Stimulated activated naive CD8-positive, alpha-beta T cell treated with anti-CD3 and anti-CD28 coated beads, Interleukin-15, Interleukin-2, amounts not matched to agents 100 U/mL and 50 U/mL, for 24 hours (primary cell): ENCODE data around the gene ITCH.
"Not testable (repeated sequence)": the region's sequence is repeated elsewhere in the genome, so short reads cannot be mapped to it uniquely, and the experiment has no call there.

Experiments used
- ATAC-seq: fragments of 150-1000 bp; cut with Tn5 transposase; one replicate; pipeline ENCODE4 v1.10.0; 2021
- DNase-seq: peaks from one replicate; pipeline ENCODE4 v3.0.0; 2021

Gene ITCH

DNA sequence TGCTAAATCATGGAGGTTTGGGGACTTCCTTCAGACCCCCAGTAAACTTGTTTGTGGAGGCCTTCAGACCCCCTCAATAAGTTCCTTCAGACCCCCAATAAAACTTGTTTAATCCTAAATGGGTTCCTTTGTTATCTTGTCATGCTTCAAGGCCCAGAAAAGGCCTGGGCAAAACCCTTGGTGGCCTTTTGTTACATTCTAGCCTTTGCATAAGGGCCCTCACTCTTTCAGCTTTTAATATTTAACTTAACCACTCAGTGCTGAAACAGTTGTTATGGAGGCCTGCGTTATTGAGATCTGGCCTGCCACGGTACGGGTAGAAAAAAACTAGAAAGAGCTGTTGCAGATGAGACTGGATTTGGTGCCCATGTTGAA is 148.8 kb downstream of the ITCH start:
- DNase-seq (no peak), ATAC-seq (no peak)

DNA sequence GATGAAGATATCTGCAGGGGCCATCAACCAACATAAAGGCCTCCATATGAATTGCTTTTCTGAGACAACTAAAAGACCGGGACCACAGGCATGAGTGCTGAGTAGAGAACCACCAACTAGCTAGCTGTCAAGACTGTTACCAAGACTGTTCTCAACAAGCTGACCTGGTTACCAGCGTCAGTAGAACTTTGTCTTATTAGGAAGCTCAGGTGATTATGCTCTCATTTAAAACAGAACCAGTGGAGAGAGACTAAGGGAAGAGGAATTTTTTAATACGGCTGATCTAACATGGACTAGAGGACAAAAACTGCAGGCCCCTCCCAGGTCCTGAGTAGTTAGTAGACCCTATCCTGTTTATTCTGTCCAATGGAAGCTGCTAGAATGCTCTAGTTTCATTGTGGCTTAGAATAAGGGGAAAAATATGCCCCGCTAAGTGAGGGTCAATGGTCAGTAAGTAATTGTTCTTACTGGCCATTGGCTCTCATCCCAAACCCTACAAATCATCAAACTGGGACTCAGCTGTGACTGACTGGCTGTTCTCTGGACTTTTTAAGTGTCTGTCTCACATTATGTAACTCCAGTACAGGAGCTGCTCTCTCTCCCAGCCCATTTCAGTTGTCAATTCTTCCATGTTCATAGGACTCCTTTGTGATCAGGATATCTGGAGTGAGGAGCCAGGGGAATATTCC is 149.3 kb downstream of the ITCH start:
- DNase-seq = no peak

DNA sequence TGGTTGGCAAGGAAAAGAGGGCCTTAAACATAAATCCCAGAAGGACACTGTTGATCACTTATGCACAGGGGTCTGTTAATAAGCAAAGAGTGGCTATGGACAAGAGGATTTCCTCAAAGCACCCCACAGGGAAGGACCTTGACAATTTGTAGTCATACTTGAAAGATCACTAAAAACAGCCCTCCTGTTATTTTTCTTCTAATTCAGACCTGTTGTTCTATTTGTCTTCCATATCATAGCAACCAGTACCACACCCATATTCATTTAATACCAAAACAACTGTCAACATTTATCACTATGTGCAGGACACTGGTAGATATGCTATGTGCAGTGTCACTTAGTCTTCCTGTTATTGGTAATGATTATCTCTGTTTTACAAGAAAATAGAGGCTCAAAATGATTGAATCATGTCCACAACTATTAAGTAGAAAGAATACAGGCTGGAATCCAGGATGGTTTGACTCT is 149.9 kb downstream of the ITCH start:
- DNase-seq (no peak), ATAC-seq (no peak)

More for the DNA sequence above, 149.3 kb downstream of the ITCH start:
- ATAC-seq = no peak

DNA sequence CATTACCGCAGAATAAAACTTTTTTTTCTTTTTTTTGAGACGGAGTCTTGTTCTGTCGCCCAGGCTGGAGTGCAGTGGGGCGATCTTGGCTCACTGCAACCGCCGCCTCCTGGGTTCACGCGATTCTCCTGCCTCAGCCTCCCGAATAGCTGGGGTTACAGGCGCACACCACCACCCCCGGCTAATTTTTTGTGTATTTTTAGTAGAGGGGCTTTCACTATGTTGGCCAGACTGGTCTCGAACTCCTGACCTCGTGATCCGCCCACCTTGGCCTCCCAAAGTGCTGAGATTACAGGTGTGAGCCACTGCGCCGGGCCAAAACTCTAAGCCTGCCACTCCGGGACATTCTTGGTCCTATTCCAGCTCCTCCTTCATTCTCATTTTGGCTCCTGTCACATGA is 151.0 kb downstream of the ITCH start:
- DNase-seq, ATAC-seq: not testable (repeated sequence)

DNA sequence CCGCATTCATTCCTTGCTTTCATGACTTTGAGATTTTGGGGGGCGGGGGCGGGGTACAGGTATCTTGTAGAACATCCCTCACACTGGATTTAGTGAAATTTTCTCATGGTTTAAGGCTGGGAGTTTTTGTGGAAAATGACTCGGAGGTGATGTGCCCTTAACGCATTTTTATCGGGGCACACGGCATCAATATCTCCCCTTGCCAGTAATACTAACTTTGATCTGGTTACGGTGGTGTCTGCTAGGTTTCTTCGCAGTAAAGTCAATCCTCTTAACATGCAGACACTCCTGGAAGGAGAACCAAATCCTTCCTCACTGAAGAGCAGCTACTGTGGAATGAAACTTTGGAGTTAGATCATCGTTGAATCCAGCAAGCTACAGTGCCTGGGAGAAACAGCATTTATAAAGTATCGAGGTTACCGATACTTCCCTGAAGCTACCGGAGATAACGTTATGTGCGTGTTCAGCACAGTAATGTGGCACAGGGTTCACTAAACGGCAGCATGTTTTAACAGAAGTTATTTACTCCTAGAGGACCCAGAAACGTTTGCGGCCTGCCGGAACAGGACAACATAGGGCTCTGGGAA is 151.9 kb downstream of the ITCH start:
- DNase-seq = no peak
- peak; percentile 6 for ATAC-seq

DNA sequence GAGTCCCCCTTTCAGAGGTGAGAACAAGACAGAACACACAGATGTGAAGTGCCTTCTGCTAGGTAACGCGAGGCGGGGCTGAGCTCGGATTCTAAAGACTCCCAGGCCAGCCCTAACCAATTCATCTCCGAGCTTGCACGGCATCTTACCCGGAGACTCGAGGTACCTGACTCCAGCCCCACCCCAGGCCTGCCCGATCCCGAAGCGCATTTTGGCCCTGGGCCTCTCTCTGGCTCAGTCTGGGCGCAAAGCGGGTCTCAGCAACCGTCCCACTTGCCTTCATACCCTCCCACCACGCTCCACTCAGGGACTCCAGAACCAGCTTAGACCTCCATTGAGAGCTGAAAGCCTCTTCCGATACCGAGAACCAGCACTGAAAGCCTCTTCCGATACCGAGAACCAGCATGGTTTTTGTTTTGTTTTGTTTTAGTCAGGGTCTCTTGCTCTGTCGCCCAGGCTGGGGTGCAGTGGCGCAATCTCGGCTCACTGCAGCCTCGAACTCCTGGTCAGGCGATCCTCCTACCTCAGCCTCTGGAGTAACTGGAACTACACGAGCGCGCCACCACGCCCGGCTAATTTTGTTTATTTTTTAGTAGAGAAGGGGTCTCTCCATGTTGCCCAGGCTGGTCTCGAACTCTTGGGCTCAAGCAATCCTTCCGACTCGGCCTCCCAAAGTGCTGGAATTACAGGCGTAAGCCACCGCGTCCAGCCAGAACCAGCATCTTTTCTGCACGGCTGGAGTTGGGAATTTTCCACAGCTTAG is 152.6 kb downstream of the ITCH start:
- peak; percentile 67 for DNase-seq

DNA sequence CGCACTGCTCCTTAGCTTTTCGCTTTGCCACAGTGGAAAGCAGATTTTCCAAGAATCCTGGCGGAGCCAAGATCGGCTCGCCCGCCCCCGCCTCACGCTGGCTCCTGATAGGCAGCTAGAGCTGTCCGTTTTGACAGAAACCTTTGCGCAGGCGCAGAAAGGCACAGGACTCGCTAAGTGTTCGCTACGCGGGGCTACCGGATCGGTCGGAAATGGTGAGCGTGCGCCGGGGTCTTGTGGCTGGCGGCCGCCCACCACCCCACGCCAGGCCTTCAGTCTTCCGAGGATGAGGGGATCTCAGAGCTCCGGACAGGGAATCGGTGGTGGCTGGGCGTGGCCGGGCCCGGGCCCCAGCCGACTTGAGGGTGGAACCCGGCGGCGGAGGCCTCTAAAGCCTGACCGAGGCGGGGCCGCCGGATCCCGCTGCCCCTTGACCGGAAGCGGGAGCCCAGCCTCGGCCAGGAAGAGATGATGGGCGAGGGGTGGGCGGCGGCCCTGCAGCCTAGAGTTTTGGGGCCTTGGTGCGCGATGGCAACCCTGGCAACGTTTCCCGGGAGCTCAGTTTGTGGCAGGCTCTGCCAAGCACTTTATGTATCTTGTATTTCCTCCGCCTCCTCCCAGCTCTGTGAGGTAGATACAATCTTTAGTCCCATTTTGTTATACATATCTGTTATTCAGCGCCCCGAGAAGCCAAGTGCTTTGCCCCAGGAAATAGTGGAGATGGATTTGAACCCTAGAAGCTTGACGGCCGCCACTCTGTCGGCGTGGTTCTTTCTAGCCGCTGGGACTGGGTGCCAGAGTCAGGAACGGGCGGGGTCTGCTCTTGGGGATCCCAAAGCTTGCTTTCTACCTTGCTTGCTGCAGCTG is 153.4 kb downstream of the ITCH start, which contains the start of gene DYNLRB1:
TSS of gene DYNLRB1 (plus strand) at position 176 of the 867 bp plus-strand sequence. CDS start at position 213, 37 bp downstream.
- peak; percentile 92 for ATAC-seq

More for the DNA sequence above, 152.6 kb downstream of the ITCH start:
- peak; percentile 66 for ATAC-seq

DNA sequence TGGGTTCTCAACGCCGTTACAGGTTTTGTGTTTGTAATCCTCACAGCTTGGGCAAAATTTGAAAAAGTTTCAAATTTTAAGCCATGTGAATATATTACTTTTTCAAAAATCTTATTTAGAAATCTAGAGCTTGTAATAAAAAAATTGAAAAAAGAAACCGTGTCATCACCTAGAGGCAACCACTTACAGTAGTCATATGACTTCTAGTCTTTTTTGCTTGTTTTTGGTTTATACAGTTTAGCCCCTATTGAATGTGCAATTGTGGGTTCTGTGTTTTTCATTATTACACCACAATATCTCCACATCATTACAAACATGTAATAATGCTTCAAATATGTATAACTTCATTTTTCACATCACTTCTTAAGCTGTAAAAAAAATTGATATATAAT is 154.0 kb downstream of the ITCH start:
- ATAC-seq (no peak), DNase-seq (no peak)

More for the DNA sequence above, 153.4 kb downstream of the ITCH start, which contains the start of gene DYNLRB1:
- DNase-seq = peak; percentile 97

DNA sequence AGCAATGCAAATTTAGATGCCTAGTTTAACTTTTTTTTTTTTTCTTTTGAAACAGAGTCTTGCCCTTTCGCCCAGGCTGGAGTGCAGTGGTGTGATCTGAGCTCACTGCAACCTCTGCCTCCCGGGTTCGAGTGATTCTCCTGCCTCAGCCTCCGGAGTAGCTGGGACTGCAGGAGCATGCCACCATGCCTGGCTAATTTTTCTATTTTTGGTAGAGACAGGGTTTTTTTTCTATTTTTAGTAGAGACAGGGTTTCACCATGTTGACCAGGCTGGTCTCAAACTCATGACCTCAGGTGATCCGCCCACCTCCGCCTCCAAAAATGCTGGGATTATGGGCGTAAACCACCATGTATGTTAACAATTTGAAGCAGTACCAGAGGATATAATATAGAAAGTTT is 155.8 kb downstream of the ITCH start:
- not testable (repeated sequence) for ATAC-seq

DNA sequence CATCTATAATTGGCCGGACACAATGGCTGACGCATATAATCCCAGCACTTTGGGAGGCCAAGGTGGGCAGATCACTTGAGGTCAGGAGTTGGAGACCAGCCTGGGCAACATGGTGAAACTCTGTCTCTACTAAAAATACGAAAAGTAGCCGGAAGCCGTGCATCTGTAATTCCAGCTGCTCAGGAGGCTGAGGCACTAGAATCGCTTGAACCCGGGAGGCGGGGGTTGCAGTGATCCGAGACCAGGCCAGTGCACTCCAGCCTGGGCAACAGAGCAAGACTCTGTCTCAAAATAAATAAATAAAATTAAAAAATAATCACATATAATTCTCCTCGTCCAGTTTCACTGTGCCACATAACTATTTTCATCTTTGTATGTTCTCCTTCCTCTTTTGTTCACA is 156.8 kb downstream of the ITCH start:
- DNase-seq, ATAC-seq: not testable (repeated sequence)

More for the DNA sequence above, 155.8 kb downstream of the ITCH start:
- DNase-seq = not testable (repeated sequence)

DNA sequence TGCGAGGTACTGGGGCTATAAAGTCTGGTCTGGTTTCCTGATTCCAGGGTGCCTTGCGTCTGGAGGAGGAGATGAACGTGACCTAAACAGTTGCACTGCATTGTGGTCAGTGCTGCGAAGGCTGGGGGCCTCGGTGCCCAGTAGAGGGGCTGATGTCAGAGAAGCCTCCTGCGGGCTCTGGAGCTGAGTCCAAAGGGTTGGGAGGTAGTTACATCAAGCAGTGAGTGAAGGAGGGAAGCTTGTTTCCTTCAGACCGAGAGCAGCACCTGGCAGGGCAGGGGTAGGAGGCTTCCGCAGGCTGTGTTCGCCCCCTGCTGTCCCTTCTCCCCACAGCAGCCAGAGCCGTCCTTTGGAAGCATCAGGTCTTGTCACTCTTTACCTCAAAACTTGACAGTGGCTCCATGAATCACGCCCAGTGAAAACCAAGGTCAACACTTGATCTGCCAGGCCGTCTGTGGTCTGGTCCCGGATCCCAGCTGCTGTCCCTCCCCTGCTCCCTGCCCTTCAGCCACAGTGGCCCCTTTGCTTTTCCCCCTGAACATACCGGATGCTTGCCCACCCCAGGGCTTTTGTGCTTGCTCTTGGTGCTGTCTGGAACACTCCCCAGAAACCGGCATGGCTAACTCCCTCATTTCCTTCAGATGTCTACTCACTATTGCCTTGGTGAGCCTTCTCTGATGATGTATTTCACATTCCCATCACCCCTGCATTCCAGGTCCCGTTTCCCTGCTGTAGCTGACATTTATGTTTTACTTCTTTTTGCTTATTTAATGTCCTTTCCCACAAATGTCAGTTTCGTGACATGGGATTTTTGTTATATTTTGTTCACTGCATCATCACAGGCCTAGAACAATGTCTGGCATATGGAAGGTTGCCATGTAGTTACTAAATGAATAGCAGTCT is 160.1 kb downstream of the ITCH start:
- DNase-seq (peak; percentile 60), ATAC-seq (peak; percentile 72)

DNA sequence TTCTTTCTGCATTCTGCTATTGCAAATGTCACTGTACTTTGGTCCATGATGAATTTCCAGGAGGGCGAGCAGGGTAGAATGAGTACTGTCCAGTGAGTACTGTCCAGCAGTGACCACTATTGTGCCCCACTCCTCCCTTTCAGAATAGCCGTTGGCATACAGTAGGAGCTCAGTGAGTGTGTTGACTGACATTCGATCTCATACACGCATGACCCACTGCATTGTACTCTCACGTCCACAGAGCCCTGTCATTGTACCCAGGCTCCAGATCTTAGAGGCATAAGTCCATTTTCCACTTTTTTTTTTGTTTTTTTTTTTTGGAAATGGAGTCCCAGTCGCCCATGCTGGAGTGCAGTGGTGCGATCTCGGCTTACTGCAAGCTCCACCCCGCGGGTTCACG is 161.4 kb downstream of the ITCH start:
- ATAC-seq (no peak), DNase-seq (no peak)

DNA sequence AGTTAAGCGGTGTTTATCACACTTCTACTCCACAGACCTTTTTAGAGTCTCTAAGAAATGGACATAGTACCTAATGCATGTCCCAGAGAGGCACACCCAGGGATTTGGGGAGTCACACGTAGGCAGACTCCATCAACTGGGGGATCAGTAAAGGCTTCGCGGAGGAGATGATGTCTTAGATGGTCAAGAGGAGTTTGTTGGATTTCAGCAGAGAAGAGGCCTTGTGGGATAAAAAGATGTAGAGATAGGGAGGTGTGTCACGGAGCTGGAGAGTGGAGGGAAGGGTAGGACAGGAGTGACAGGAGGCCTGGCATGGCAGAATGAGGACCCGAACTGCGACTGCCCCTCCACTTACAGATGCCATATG is 162.3 kb downstream of the ITCH start:
- no peak for ATAC-seq
- peak; percentile 0 for DNase-seq

DNA sequence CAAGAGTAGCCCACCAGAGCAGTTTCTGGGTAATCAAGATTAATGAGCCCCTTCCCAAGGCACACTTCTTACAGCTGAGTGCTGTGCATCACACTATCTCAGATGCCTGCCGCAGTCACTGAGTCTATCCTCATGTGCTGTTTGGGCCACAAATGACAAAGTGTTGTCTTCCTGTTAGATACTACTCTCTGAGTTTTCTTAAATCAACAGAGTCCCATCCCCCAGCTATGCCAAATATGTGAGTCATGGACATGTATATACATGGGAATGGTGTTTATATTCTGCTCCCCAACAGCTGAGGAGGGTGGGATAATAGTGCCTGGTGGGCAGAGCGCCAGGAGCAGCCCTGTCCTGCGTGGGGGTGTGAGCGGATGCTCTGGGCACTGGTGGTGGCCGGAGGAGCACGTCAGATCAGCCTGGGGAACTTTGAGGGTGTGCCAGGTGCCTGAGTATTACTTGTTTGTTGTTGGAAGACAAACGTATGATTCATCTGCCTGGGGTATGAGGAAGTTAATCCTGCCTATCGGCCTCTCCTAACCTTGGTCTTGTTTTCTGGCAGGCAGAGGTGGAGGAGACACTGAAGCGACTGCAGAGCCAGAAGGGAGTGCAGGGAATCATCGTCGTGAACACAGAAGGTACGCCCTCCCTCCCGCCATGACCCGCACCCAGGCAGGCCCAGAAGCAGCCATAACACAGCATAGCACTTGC is 162.8 kb downstream of the ITCH start:
- DNase-seq = no peak

DNA sequence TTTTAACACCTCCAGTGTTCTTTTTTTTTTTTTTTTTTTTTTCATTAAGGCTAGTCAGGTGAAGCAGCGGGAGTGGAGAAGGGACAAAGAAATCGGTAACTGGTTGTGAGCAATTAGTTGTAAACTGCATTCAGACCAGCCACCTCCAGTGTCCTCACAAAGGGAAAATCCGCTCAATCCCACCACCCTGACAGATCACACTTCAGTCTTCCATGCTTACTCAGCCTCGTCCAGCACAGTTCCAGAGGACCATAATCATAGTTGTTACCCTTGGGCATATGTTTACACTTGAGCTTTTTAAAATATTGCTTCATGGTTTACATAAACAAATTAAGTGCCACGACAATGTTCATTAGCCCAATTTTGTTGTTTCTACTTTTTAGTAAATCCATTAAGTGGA is 163.4 kb downstream of the ITCH start:
- no peak for ATAC-seq
- no peak for DNase-seq

More for the DNA sequence above, 162.8 kb downstream of the ITCH start:
- no peak for ATAC-seq

DNA sequence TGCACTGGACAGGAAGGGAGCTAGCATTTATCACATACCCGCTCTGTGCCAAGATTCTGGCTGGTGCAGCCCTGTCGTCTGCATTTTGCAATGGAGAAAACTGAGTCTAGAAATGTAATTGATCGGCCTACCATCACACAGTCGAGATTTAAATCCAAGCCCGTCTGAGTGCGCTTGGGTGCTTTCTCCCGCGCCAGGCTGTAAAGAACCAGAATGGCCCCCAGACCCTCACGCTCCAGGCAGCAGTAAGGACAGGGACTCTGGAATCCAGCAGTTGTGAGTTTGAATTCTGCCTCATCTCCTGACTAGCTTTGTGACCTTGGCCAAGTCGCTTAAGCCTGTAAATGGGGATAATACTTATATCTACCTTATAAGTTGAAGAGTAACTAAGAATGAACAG is 163.9 kb downstream of the ITCH start:
- ATAC-seq (no peak), DNase-seq (no peak)

DNA sequence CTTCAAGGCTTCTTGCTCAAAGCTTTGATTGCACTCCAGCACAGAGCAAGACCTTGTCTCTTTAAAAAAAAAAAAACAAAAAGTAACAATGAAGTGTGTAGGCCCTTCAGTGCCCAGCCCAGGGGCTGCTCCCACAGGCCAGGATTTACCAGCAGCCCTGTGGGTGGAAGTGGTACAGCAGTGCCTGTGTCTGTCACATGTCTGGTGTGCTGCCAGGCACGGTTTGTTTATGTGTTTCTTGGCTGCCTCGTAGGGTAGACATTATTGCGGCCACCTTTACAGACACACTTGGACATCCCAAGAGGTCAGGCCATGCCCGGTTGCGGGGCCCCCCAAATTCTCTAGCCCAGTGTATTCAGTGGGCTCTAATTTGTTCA is 165.8 kb downstream of the ITCH start:
- DNase-seq (no peak), ATAC-seq (no peak)

DNA sequence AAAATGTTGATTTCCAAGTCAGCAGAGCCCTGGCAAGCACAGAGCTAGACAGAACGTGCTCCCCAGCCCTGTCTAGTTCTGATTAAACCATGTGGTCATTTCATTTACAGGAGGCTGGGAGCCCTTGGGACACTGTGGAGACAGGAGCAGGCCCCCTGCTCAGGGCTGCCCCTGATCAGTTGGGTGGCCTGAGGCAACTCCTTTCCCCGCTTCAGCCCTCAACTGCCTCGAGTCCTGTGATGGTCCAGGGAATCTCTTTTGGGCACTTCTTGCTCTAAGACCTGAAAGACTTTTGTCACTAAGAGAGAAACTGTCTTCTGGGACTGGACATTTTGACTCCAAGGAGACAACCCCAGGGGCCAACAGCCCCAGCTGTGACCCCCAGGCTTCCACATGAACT is 166.7 kb downstream of the ITCH start:
- ATAC-seq = no peak
- DNase-seq = no peak

DNA sequence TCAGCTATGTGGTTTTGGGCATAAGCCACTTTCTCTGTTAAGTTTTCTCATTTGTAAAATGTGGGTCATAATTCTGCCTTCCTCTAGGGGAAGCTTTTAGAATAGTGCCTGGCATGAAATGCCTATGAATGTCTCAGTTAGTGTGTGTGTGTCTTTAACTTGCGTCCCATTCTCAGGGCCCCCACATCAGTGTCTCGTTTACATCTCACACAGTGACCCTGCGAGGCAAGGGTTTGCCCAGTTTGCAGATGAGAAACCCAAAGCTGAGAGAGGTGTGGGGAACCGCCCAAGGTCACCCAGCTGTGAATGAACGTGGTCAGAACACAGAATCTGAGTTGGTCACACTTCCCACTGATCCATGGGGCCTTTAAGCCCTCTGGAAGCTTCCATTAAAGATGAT is 167.3 kb downstream of the ITCH start:
- ATAC-seq (no peak), DNase-seq (no peak)

DNA sequence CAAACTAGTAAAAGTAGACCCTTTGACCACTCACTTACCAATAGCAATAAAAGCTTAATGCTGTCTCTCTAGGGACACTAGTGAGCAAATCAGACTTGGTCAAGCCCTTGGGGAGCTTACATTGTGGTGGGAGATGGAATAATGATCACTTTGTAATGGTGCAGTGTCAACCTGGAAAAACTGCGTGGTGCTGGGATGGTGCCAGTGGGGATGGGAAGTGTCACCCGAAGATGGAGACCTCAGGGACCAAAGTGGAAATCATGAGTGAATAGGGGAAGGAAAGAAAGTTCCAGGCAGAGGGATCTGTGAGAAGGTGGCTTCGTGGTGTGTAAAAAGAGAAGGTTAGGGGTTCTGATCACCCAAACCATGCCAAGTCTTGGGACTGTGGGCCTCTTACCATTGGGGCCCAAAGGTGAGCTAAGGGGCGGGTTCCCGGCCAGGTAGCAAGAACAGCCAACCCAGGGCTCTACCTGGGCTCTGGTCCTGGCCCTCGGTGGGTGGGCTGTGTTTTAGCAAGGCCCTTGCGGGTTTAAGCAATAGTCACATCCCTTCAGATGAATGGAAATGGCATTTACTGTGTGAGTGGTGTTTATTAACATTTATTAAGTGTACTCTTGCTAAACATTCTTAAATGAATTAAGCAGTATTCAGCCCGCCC is 168.7 kb downstream of the ITCH start:
- DNase-seq = no peak
- no peak for ATAC-seq
